SKM-1 (cell line): ENCODE measurements around the gene EPHA5.

Source experiments
- DNase-seq: peaks from one replicate; lab custom pipeline; 2025; ENCODE audit not compliant: unreplicated experiment; lab: John Stamatoyannopoulos, UW

Gene EPHA5

GRCh38 chr4:65670331-65671031 is at the start of gene EPHA5:
Gene EPHA5 (minus strand): TSS chr4:65670489. CDS start chr4:65669742, 747 bp downstream.
- no peak for DNase-seq

- DNase-seq: no peak
Measured at GRCh38 chr4:65719635-65720034, 49.3 kb upstream of the EPHA5 start.

- DNase-seq: no peak
Measured at GRCh38 chr4:65698631-65699030, 28.3 kb upstream of the EPHA5 start.

GRCh38 chr4:65696436-65696835 is 26.1 kb upstream of the EPHA5 start:
- no peak for DNase-seq

- no peak for DNase-seq
Measured at GRCh38 chr4:65671372-65671771, 1.1 kb upstream of the EPHA5 start.

- DNase-seq: no peak
Measured at GRCh38 chr4:65670020-65670330, 314 bp downstream of the EPHA5 start.

- DNase-seq: no peak
Measured at GRCh38 chr4:65669111-65670019, 924 bp downstream of the EPHA5 start.

GRCh38 chr4:65668201-65669089 is 1.8 kb downstream of the EPHA5 start:
- DNase-seq: no peak

GRCh38 chr4:65667506-65668041 is 2.7 kb downstream of the EPHA5 start:
- no peak for DNase-seq

- no peak for DNase-seq
Measured at GRCh38 chr4:65665771-65666523, 4.3 kb downstream of the EPHA5 start.

GRCh38 chr4:65661471-65661870 is 8.8 kb downstream of the EPHA5 start:
- no peak for DNase-seq

GRCh38 chr4:65658117-65658516 is 12.2 kb downstream of the EPHA5 start:
- DNase-seq: no peak

- DNase-seq: no peak
Measured at GRCh38 chr4:65656008-65656407, 14.3 kb downstream of the EPHA5 start.

- DNase-seq: no peak
Measured at GRCh38 chr4:65654976-65655375, 15.3 kb downstream of the EPHA5 start.

GRCh38 chr4:65653740-65654361 is 16.4 kb downstream of the EPHA5 start:
- no peak for DNase-seq

- no peak for DNase-seq
Measured at GRCh38 chr4:65651751-65652150, 18.5 kb downstream of the EPHA5 start.

GRCh38 chr4:65651031-65651430 is 19.3 kb downstream of the EPHA5 start:
- DNase-seq: no peak

GRCh38 chr4:65646136-65646535 is 24.2 kb downstream of the EPHA5 start:
- no peak for DNase-seq

- no peak for DNase-seq
Measured at GRCh38 chr4:65645185-65645584, 25.1 kb downstream of the EPHA5 start.
